ENCODE data around the gene UBXN4.
"Not testable (repeated sequence)": the region's sequence is repeated elsewhere in the genome, so short reads cannot be mapped to it uniquely, and the experiment has no call there.

UBXN4 gene

DNA sequence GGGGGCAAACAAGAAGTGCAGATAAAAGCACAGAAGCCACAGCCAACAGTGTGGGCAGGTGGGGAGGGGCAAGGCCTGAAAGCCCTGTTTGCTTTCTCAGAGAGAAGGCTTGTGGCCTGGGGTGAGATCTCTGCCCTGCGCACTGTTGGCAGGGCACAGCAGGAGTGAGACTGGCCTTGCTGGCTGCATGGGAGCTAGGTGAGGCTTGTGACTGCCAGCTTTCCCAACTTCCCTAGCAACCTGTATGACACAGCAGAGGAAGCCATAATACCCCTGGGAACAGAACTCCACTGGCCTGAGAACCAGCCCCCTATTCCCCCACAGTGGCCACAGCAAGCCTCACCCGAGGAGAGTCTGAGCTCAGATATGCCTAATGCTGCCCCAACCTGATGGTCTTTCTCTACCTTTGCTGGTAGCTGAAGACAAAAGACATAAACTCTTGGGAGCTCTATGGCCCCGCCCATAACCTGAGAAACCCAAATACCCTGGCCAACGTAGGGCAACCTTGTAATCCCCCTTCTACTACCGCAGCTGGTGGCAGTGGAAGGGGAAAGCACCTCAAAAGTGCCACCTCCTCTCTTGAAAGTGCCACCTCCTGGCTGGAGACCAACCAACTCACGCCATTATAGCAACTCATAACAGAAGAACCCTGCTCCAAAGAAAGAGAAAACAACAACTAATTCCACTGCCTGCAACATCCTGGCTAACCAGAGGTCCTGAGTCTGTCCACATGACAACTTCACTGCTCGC, 50.9 kb downstream of the UBXN4 start:
- Histone ChIP-seq H3K27me3 (ENCODE audit: low read depth, low read length) (no peaks in the 10 kb centered on the region), H3K9me3 (ENCODE audit: control insufficient read depth in 1 of 2, low read length in 2 of 2) (no peaks in the 10 kb centered on the region), H3K4me3 (ENCODE audit: low read depth in 1 of 2, low read length in 2 of 2) (no peak overlapping the region), H3K36me3 (ENCODE audit: control insufficient read depth in 1 of 2, insufficient read depth in 2 of 2, low read length in 2 of 2) (peaks cover 0 to 7% of the 10 kb centered on the region in 2 donors), H3K4me1 (ENCODE audit: control insufficient read depth in 1 of 2, insufficient read depth in 2 of 2, low read length in 2 of 2) (no peaks in the 10 kb centered on the region), H3K27ac (ENCODE audit: low read length) (no peak overlapping the region)

DNA sequence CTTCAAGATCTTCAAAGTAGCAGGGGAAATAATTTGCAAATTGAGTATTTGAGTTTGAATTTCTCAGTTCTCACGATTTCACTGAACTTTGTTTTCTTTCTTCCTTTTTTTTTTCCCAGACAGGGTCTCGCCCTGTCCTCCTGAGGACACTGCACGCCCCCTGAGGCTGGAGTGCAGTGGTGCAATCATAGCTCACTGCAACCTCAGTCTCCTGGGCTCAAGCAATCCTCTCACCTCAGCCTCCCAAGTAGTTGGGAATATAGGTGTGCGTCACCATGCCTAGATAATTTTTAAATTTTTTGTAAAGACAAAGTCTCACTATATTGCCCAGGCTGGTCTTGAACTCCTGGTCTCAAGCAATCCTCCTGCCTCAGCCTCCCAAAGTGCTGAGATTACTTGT, 54.0 kb downstream of the UBXN4 start:
- not testable (repeated sequence) for H3K27me3 ChIP-seq (ENCODE audit: low read depth, low read length); H3K4me1 ChIP-seq (ENCODE audit: control insufficient read depth in 1 of 2, insufficient read depth in 2 of 2, low read length in 2 of 2); H3K27ac ChIP-seq (ENCODE audit: low read length); H3K4me3 ChIP-seq (ENCODE audit: low read depth in 1 of 2, low read length in 2 of 2); H3K9me3 ChIP-seq (ENCODE audit: control insufficient read depth in 1 of 2, low read length in 2 of 2); H3K36me3 ChIP-seq (ENCODE audit: control insufficient read depth in 1 of 2, insufficient read depth in 2 of 2, low read length in 2 of 2)

DNA sequence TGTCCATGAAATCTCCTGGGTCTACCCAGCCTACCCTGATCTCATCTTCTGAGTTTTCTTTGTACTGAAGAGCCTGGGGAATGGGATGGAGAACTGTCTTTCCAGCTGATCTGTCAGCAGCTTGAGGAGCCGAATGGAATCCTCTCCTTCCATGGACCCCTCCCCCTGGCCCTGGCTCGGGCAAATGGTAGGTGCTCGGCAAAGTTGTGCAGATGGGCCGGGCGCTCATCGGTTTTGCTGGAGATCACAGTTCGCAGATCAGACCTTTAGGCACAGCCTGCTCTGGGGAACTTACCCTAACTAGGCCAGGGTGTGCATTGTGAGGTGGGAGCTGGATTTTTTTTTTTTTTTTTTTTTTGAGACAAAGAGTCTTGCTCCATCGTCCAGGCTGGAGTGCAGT, 55.0 kb downstream of the UBXN4 start:
- no peak overlapping the region for H3K27ac ChIP-seq (ENCODE audit: low read length)
- no peaks in the 10 kb centered on the region for H3K27me3 ChIP-seq (ENCODE audit: low read depth, low read length)
- H3K9me3 ChIP-seq (ENCODE audit: control insufficient read depth in 1 of 2, low read length in 2 of 2), result peaks cover 0 to 7% of the 10 kb centered on the region in 2 donors
- no peak overlapping the region for H3K4me3 ChIP-seq (ENCODE audit: low read depth in 1 of 2, low read length in 2 of 2)
- H3K4me1 ChIP-seq (ENCODE audit: control insufficient read depth in 1 of 2, insufficient read depth in 2 of 2, low read length in 2 of 2), result no peaks in the 10 kb centered on the region
- no peaks in the 10 kb centered on the region for H3K36me3 ChIP-seq (ENCODE audit: control insufficient read depth in 1 of 2, insufficient read depth in 2 of 2, low read length in 2 of 2)

DNA sequence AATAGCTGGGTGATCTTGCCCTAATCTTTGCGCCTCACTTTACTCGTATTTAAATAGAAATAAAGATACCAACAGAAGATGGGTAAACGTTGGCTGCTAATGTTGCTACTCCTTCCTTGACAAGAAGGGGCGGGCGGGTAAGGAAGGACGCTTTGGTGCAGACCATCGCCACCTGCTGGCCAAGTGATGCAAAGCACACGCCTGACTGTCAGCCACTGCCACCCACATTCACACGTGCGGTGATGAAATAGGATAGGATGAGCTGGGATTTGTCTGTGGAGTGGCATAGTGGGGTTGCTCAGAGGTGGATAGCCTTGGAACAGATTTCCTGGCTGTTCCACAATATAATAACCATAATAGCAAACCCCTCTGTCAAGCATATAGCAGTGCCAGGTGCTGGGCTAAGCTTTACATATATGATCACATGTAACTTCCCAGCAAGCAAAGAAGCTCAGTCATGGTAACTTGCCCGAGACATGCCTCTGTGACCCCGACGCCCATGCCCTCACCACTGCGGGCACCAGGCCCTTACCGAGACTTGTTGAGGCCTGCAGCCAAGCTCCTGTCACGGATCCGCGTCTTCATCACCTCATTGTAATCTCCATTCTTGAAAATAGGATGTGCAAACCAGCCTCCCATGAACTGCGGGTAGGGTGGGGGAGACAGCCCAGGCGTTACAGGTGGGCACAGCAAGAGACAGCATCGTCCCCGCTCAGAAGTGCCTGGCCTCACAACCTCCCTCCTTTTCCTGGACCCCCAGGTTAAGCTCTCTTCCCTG, 56.0 kb downstream of the UBXN4 start:
- peaks cover 0 to 7% of the 10 kb centered on the region in 2 donors for H3K9me3 ChIP-seq (ENCODE audit: control insufficient read depth in 1 of 2, low read length in 2 of 2)
- H3K4me3 ChIP-seq (ENCODE audit: low read depth in 1 of 2, low read length in 2 of 2), result no peak overlapping the region
- H3K4me1 ChIP-seq (ENCODE audit: control insufficient read depth in 1 of 2, insufficient read depth in 2 of 2, low read length in 2 of 2), result no peaks in the 10 kb centered on the region
- no peaks in the 10 kb centered on the region for H3K27me3 ChIP-seq (ENCODE audit: low read depth, low read length)
- H3K27ac ChIP-seq (ENCODE audit: low read length), result no peak overlapping the region
- H3K36me3 ChIP-seq (ENCODE audit: control insufficient read depth in 1 of 2, insufficient read depth in 2 of 2, low read length in 2 of 2), result no peaks in the 10 kb centered on the region

DNA sequence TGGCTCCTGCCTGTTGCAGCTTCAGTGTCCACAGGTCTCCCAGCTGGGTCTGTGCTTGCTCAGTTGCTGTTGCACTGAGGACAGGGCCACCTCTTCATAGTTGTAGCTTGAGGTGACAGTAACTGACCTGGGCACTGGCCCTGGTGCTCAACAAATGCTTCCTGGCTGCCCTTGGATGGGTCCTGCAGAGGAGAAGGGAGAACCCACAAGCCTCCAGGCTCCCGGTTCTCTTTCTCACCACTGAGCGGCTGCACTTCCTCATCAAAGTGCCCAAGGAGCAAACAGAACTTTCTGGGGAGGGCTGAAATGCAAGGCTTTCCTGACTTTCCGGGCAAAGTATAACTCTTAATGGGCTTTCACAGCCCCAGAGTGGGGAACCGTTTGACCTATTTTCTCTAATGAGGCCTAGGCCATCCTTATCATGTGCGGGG, 56.6 kb downstream of the UBXN4 start:
- Histone ChIP-seq H3K36me3 (ENCODE audit: control insufficient read depth in 1 of 2, insufficient read depth in 2 of 2, low read length in 2 of 2) (no peaks in the 10 kb centered on the region), H3K27ac (ENCODE audit: low read length) (no peak overlapping the region), H3K4me3 (ENCODE audit: low read depth in 1 of 2, low read length in 2 of 2) (no peak overlapping the region), H3K27me3 (ENCODE audit: low read depth, low read length) (no peaks in the 10 kb centered on the region), H3K9me3 (ENCODE audit: control insufficient read depth in 1 of 2, low read length in 2 of 2) (peaks cover 0 to 7% of the 10 kb centered on the region in 2 donors), H3K4me1 (ENCODE audit: control insufficient read depth in 1 of 2, insufficient read depth in 2 of 2, low read length in 2 of 2) (no peaks in the 10 kb centered on the region)

DNA sequence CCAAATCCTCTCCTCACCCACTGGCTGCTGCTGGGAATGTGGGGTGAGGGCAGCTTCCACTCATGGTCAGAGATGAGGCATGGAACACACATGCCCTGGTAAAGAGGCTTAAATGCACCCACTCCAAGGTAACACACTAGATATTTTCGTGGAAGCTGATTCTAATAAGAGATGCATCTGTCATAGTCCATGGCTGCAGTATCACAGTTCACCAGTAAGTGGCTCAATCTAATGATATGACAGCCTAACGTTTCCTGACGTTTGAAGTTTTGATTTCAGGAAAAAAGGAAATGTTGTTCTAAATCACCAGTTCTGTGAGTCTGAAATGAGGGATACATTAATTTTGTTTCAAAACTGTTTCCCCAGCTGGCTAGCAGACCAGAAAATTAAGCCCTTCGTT, 57.1 kb downstream of the UBXN4 start:
- Histone ChIP-seq H3K27me3 (ENCODE audit: low read depth, low read length) (no peaks in the 10 kb centered on the region), H3K4me3 (ENCODE audit: low read depth in 1 of 2, low read length in 2 of 2) (no peak overlapping the region), H3K27ac (ENCODE audit: low read length) (no peak overlapping the region), H3K36me3 (ENCODE audit: control insufficient read depth in 1 of 2, insufficient read depth in 2 of 2, low read length in 2 of 2) (no peaks in the 10 kb centered on the region), H3K4me1 (ENCODE audit: control insufficient read depth in 1 of 2, insufficient read depth in 2 of 2, low read length in 2 of 2) (no peaks in the 10 kb centered on the region), H3K9me3 (ENCODE audit: control insufficient read depth in 1 of 2, low read length in 2 of 2) (peaks cover 0 to 7% of the 10 kb centered on the region in 2 donors)

DNA sequence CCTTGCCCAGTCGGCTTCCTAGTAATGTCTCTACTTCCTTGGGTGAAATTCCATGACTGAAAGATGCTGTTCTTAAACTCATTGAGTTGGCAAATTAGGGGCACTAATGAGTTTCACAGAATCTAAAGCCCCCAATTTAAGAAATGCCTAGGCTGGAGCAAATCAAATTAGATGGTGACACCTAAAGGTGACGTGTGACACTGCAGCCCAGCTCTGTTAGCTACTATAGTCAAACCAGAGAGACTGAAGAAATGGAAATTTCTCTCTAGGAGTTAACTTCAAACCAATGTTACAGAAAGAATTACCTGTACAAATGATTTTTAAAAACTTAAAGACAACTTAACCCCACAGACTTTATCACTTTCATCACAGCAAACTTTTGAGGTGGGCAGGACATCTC, 58.1 kb downstream of the UBXN4 start:
- Histone ChIP-seq H3K27me3 (ENCODE audit: low read depth, low read length) (no peaks in the 10 kb centered on the region), H3K36me3 (ENCODE audit: control insufficient read depth in 1 of 2, insufficient read depth in 2 of 2, low read length in 2 of 2) (no peaks in the 10 kb centered on the region), H3K27ac (ENCODE audit: low read length) (no peak overlapping the region), H3K4me1 (ENCODE audit: control insufficient read depth in 1 of 2, insufficient read depth in 2 of 2, low read length in 2 of 2) (no peaks in the 10 kb centered on the region), H3K4me3 (ENCODE audit: low read depth in 1 of 2, low read length in 2 of 2) (no peak overlapping the region), H3K9me3 (ENCODE audit: control insufficient read depth in 1 of 2, low read length in 2 of 2) (peaks cover 0 to 7% of the 10 kb centered on the region in 2 donors)

DNA sequence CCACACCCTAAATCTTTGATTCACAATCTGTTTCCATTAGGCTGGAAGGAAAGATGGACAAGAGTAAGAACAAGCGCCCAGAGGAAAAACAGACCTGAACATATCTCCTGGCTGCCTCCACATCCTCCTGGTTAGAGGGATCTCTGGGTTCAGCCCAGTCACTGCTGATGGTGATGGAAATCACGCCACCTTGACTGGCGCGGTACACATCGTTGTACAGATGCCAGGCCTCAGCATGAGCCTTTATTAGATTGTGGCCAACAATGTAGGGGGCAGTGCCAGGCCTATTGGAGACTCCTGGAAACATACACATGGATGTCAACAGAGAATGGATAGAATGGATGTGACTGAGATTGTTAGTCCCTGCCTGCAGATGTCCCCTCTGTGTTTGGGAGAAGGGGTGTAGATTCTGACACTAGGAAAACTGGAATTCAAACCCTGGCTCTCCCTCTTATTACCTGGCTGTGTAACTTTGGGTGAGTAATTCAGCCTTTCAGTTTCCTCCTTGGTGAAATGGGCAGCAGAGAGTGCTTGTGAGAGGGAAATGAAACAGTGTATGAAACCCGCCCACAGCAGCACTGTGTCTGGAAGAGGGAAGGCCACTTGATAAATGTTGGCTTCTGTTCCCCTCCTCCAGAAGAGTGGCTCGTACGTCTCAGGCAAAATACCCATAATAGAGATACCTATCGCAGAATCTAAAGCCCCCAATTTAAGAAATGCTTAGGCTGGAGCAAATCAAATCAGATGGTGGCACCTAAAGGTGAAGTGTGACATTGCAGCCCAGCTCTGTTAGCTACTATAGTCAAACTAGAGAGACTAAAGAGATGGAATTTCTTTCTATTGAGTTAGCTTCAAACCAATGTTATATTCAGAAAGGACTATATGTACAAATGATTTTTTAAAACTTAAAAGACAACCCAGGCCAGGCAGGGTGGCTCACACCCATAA, 59.1 kb downstream of the UBXN4 start:
- Histone ChIP-seq H3K27ac (ENCODE audit: low read length) (no peak overlapping the region), H3K27me3 (ENCODE audit: low read depth, low read length) (no peaks in the 10 kb centered on the region), H3K4me1 (ENCODE audit: control insufficient read depth in 1 of 2, insufficient read depth in 2 of 2, low read length in 2 of 2) (no peaks in the 10 kb centered on the region), H3K9me3 (ENCODE audit: control insufficient read depth in 1 of 2, low read length in 2 of 2) (peaks cover 0 to 7% of the 10 kb centered on the region in 2 donors), H3K4me3 (ENCODE audit: low read depth in 1 of 2, low read length in 2 of 2) (no peak overlapping the region), H3K36me3 (ENCODE audit: control insufficient read depth in 1 of 2, insufficient read depth in 2 of 2, low read length in 2 of 2) (no peaks in the 10 kb centered on the region)

DNA sequence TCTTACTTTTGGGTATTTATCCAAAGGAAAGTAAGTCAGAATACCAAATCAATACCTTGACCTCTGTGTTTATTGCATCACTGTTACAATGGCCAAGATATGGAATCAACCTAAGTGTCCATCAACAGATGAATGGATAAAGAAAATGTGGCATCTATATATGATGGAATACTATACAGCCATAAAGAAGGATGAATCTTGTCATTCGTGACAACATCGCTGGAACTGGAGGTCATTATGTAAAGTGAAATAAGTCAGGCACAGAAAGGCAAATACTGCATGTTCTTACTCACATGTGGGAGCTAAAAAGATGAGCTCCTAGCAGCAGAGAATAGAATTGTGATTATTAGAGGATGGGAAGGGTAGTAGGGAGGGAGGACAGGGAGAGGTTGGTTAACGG, 60.7 kb downstream of the UBXN4 start:
- no peaks in the 10 kb centered on the region for H3K4me1 ChIP-seq (ENCODE audit: control insufficient read depth in 1 of 2, insufficient read depth in 2 of 2, low read length in 2 of 2)
- no peaks in the 10 kb centered on the region for H3K36me3 ChIP-seq (ENCODE audit: control insufficient read depth in 1 of 2, insufficient read depth in 2 of 2, low read length in 2 of 2)
- H3K9me3 ChIP-seq (ENCODE audit: control insufficient read depth in 1 of 2, low read length in 2 of 2), result peaks cover 0 to 7% of the 10 kb centered on the region in 2 donors
- H3K4me3 ChIP-seq (ENCODE audit: low read depth in 1 of 2, low read length in 2 of 2), result no peak overlapping the region
- no peak overlapping the region for H3K27ac ChIP-seq (ENCODE audit: low read length)
- no peaks in the 10 kb centered on the region for H3K27me3 ChIP-seq (ENCODE audit: low read depth, low read length)

DNA sequence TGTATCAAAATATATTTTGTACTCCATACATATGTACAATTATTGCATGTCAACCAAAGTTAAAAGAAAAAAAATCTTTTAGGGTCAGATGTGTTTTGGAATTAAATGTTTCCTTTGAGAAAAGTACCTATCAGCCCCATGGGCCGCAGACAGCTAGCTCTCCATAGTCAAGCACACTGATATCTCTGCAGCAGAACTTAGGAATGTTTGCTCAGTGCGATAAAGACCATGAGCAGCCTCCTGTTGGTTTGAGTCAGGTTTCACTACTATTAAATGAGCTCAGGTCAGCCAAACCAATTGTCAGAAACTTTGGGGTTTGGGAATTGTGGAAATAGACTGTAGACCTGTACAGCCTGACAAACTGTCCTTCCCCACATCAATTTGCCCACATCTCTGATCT, 61.6 kb downstream of the UBXN4 start:
- no peaks in the 10 kb centered on the region for H3K27me3 ChIP-seq (ENCODE audit: low read depth, low read length)
- no peaks in the 10 kb centered on the region for H3K36me3 ChIP-seq (ENCODE audit: control insufficient read depth in 1 of 2, insufficient read depth in 2 of 2, low read length in 2 of 2)

DNA sequence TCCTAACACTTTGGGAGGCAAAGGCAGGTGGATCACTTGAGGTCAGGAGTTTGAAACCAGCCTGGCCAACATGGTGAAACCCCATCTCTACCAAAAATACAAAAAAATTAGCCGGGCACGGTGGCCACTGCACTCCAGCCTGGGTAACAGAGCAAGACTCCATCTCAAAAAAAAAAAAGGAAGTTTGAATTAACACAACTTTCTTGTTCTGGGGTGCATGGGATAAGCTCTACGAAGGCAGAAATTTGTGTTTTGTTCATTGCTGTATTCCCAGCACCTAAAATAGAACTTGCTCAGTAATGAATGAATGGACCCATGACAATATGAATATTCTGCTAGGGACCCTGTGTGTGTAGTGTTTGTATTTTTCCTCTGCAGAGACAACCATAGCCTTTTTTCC, 66.2 kb downstream of the UBXN4 start:
- not testable (repeated sequence) for H3K4me1 ChIP-seq (ENCODE audit: control insufficient read depth in 1 of 2, insufficient read depth in 2 of 2, low read length in 2 of 2); H3K36me3 ChIP-seq (ENCODE audit: control insufficient read depth in 1 of 2, insufficient read depth in 2 of 2, low read length in 2 of 2); H3K27ac ChIP-seq (ENCODE audit: low read length); H3K9me3 ChIP-seq (ENCODE audit: control insufficient read depth in 1 of 2, low read length in 2 of 2); H3K27me3 ChIP-seq (ENCODE audit: low read depth, low read length); H3K4me3 ChIP-seq (ENCODE audit: low read depth in 1 of 2, low read length in 2 of 2)

More for the DNA sequence above, 61.6 kb downstream of the UBXN4 start:
- Histone ChIP-seq H3K27ac (ENCODE audit: low read length) (no peak overlapping the region), H3K9me3 (ENCODE audit: control insufficient read depth in 1 of 2, low read length in 2 of 2) (peaks cover 0 to 7% of the 10 kb centered on the region in 2 donors), H3K4me3 (ENCODE audit: low read depth in 1 of 2, low read length in 2 of 2) (no peak overlapping the region), H3K4me1 (ENCODE audit: control insufficient read depth in 1 of 2, insufficient read depth in 2 of 2, low read length in 2 of 2) (no peaks in the 10 kb centered on the region)

All from muscle layer of duodenum (tissue), 2 donors.